Rectal smooth muscle tissue (tissue), 1 donor: ENCODE results near the gene TSPAN33.
"Not testable (repeated sequence)": the region's sequence is repeated elsewhere in the genome, so short reads cannot be mapped to it uniquely, and the experiment has no call there.

ENCODE experiments used
- H3K27ac ChIP-seq: one replicate; pipeline ENCODE4 v1.7.0; 2013; ENCODE audit warnings: low read depth, low read length, inconsistent platforms
- H3K27me3 ChIP-seq: one replicate; pipeline ENCODE4 v1.7.0; 2013; ENCODE audit warnings: low read length; ENCODE audit not compliant: control insufficient read depth, insufficient read depth
- H3K36me3 ChIP-seq: one replicate; pipeline ENCODE4 v1.7.0; 2013; ENCODE audit warnings: low read length; ENCODE audit not compliant: control insufficient read depth, insufficient read depth
- H3K4me1 ChIP-seq: one replicate; pipeline ENCODE4 v1.7.0; 2013; ENCODE audit warnings: low read length; ENCODE audit not compliant: control insufficient read depth, insufficient read depth
- H3K4me3 ChIP-seq: one replicate; pipeline ENCODE4 v1.7.0; 2013; ENCODE audit warnings: low read length
- H3K9ac ChIP-seq: one replicate; pipeline ENCODE4 v1.7.0; 2013; ENCODE audit warnings: low read length

The TSPAN33 gene

GRCh38 chr7:129209067-129209926 is 64.8 kb downstream of the TSPAN33 start:
- Histone ChIP-seq H3K27me3 (no peaks in the 10 kb centered on the region), H3K4me1 (no peaks in the 10 kb centered on the region), H3K36me3 (no peaks in the 10 kb centered on the region), H3K9ac (no peak overlapping the region), H3K4me3 (no peak overlapping the region), H3K27ac (no peak overlapping the region)

GRCh38 chr7:129210256-129210988 is 65.9 kb downstream of the TSPAN33 start:
- Histone ChIP-seq H3K27ac (no peak overlapping the region), H3K36me3 (no peaks in the 10 kb centered on the region), H3K9ac (no peak overlapping the region), H3K4me1 (no peaks in the 10 kb centered on the region), H3K4me3 (no peak overlapping the region), H3K27me3 (no peaks in the 10 kb centered on the region)

- Histone ChIP-seq H3K4me3 (no peak overlapping the region), H3K27me3 (no peaks in the 10 kb centered on the region), H3K27ac (no peak overlapping the region), H3K9ac (no peak overlapping the region), H3K36me3 (no peaks in the 10 kb centered on the region), H3K4me1 (no peaks in the 10 kb centered on the region)
Observed at GRCh38 chr7:129210989-129211312, 66.4 kb downstream of the TSPAN33 start.

GRCh38 chr7:129212126-129212525 is 67.6 kb downstream of the TSPAN33 start:
- Histone ChIP-seq H3K4me3 (no peak overlapping the region), H3K9ac (no peak overlapping the region), H3K4me1 (no peaks in the 10 kb centered on the region), H3K27ac (no peak overlapping the region), H3K27me3 (no peaks in the 10 kb centered on the region), H3K36me3 (no peaks in the 10 kb centered on the region)

GRCh38 chr7:129212596-129212995 is 68.1 kb downstream of the TSPAN33 start:
- no peak overlapping the region for H3K9ac ChIP-seq
- H3K4me1 ChIP-seq, result no peaks in the 10 kb centered on the region
- no peaks in the 10 kb centered on the region for H3K27me3 ChIP-seq

GRCh38 chr7:129213828-129214227 is 69.3 kb downstream of the TSPAN33 start:
- Histone ChIP-seq H3K27ac (no peak overlapping the region), H3K9ac (no peak overlapping the region), H3K36me3 (no peaks in the 10 kb centered on the region), H3K27me3 (no peaks in the 10 kb centered on the region), H3K4me3 (no peak overlapping the region), H3K4me1 (no peaks in the 10 kb centered on the region)

More at GRCh38 chr7:129212596-129212995, 68.1 kb downstream of the TSPAN33 start:
- Histone ChIP-seq H3K4me3 (no peak overlapping the region), H3K27ac (no peak overlapping the region), H3K36me3 (no peaks in the 10 kb centered on the region)

- not testable (repeated sequence) for H3K4me3 ChIP-seq, H3K36me3 ChIP-seq, H3K27me3 ChIP-seq, H3K4me1 ChIP-seq, H3K27ac ChIP-seq, H3K9ac ChIP-seq
Observed at GRCh38 chr7:129215691-129216090, 71.2 kb downstream of the TSPAN33 start.

- not testable (repeated sequence) for H3K9ac ChIP-seq, H3K4me3 ChIP-seq, H3K27me3 ChIP-seq, H3K27ac ChIP-seq, H3K36me3 ChIP-seq, H3K4me1 ChIP-seq
Observed at GRCh38 chr7:129216101-129216715, 71.7 kb downstream of the TSPAN33 start.

GRCh38 chr7:129216821-129217416 is 72.4 kb downstream of the TSPAN33 start:
- H3K27me3 ChIP-seq, H3K27ac ChIP-seq: not testable (repeated sequence)

GRCh38 chr7:129218514-129219062 is 74.1 kb downstream of the TSPAN33 start:
- Histone ChIP-seq H3K9ac (no peak overlapping the region), H3K27ac (no peak overlapping the region)

More at GRCh38 chr7:129216821-129217416, 72.4 kb downstream of the TSPAN33 start:
- not testable (repeated sequence) for H3K36me3 ChIP-seq, H3K4me3 ChIP-seq, H3K9ac ChIP-seq, H3K4me1 ChIP-seq

GRCh38 chr7:129219166-129219565 is 74.7 kb downstream of the TSPAN33 start:
- H3K4me3 ChIP-seq, H3K36me3 ChIP-seq, H3K27me3 ChIP-seq, H3K9ac ChIP-seq, H3K27ac ChIP-seq, H3K4me1 ChIP-seq: not testable (repeated sequence)

More at GRCh38 chr7:129218514-129219062, 74.1 kb downstream of the TSPAN33 start:
- Histone ChIP-seq H3K4me1 (no peaks in the 10 kb centered on the region), H3K27me3 (no peaks in the 10 kb centered on the region), H3K4me3 (no peak overlapping the region), H3K36me3 (no peaks in the 10 kb centered on the region)
